Measurements from ENCODE around the gene PCSK9.

DNA sequence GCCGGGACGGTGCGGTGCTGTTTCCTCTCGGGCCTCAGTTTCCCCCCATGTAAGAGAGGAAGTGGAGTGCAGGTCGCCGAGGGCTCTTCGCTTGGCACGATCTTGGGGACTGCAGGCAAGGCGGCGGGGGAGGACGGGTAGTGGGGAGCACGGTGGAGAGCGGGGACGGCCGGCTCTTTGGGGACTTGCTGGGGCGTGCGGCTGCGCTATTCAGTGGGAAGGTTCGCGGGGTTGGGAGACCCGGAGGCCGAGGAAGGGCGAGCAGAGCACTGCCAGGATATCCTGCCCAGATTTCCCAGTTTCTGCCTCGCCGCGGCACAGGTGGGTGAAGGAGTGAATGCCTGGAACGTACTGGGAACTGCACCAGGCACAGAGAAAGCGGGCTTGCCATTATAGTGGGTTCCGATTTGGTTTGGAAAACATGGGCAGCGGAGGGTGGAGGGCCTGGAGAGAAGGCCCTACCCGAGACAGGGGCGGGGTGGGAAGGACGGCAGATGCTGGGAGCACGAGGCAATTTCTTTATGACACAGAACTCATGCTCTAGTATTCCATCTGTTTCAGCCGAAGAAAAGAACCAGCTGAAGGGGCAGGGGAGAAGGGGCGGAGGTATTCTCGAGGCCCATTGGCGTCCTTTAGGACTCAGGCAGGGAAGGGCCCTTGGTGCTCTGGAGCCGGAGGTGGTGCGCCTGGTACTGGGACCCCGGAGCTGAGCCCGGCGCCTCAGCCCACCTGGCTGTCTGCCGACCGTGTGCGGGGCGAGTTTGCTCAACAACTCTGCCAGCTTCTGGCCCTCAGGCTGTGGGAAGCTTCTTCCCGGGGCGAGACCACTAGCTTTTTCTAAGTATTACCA lies 960 bp downstream of the PCSK9 start:
- TF ChIP-seq, protein P1, sequence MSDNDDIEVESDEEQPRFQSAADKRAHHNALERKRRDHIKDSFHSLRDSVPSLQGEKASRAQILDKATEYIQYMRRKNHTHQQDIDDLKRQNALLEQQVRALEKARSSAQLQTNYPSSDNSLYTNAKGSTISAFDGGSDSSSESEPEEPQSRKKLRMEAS (IDR thresholded peaks at IDR 0.05): no peak
- TF ChIP-seq, protein P2, sequence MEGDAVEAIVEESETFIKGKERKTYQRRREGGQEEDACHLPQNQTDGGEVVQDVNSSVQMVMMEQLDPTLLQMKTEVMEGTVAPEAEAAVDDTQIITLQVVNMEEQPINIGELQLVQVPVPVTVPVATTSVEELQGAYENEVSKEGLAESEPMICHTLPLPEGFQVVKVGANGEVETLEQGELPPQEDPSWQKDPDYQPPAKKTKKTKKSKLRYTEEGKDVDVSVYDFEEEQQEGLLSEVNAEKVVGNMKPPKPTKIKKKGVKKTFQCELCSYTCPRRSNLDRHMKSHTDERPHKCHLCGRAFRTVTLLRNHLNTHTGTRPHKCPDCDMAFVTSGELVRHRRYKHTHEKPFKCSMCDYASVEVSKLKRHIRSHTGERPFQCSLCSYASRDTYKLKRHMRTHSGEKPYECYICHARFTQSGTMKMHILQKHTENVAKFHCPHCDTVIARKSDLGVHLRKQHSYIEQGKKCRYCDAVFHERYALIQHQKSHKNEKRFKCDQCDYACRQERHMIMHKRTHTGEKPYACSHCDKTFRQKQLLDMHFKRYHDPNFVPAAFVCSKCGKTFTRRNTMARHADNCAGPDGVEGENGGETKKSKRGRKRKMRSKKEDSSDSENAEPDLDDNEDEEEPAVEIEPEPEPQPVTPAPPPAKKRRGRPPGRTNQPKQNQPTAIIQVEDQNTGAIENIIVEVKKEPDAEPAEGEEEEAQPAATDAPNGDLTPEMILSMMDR (IDR thresholded peaks at IDR 0.05): no peak
- TF ChIP-seq CEBPB (IDR thresholded peaks at IDR 0.05) (no peak), ESRRA (IDR thresholded peaks at IDR 0.05; ENCODE audit: borderline replicate concordance, low read length) (no peak), POLR2A (IDR thresholded peaks at IDR 0.05; ENCODE audit: low read length) (no peak), EP300 (IDR thresholded peaks at IDR 0.05) (no peak), ZNF302 (CRISPR knock-in tag; IDR thresholded peaks at IDR 0.05) (no peak), ZC3H11A (IDR thresholded peaks at IDR 0.05) (no peak), HDAC2 (IDR thresholded peaks at IDR 0.05) (no peak), RFX5 (IDR thresholded peaks at IDR 0.05) (no peak)
- TF ChIP-seq, protein P3, sequence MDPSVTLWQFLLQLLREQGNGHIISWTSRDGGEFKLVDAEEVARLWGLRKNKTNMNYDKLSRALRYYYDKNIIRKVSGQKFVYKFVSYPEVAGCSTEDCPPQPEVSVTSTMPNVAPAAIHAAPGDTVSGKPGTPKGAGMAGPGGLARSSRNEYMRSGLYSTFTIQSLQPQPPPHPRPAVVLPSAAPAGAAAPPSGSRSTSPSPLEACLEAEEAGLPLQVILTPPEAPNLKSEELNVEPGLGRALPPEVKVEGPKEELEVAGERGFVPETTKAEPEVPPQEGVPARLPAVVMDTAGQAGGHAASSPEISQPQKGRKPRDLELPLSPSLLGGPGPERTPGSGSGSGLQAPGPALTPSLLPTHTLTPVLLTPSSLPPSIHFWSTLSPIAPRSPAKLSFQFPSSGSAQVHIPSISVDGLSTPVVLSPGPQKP (IDR thresholded peaks at IDR 0.05; ENCODE audit: low read depth, low read length): no peak

All from A549 (cell line).